HG03103 (cell line): ENCODE results near the gene ACKR1.

ENCODE experiments used
- ATAC-seq: cut with Tn5 transposase; IDR thresholded peaks from one replicate; pipeline ENCODE4 v1.9.1; 2021; ENCODE audit warnings: low read depth; ENCODE audit not compliant: unreplicated experiment

Gene ACKR1

GRCh38 chr1:159218649-159219636 is 14.3 kb downstream of the ACKR1 start:
- no peak for ATAC-seq

- no peak for ATAC-seq
These were observed 17.6 kb downstream of the ACKR1 start for GRCh38 chr1:159222075-159222865.

- ATAC-seq = no peak
These were observed 18.3 kb downstream of the ACKR1 start for GRCh38 chr1:159223004-159223403.

- no peak for ATAC-seq
These were observed 23.9 kb downstream of the ACKR1 start for GRCh38 chr1:159228554-159228953.

- no peak for ATAC-seq
These were observed 24.7 kb downstream of the ACKR1 start for GRCh38 chr1:159229260-159229885.

DNA sequence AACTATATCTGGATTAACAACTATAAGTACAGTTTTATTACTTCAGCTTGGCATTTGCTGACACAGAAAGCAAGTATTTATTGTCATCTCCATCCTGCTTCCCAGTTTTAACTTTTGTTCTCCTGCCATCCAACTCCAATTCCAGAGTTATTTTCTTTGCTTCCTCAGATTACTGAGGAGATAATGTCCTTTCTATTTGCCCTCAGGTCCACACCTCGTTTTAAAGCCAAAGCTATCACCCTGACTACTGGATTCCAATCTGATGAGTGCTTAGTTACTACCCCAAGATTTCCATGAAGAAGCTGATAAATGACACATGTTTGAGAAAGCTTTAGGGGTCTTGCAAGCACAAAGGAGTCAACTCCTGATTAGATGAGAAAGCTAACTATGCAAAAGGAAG is 25.2 kb downstream of the ACKR1 start:
- no peak for ATAC-seq

DNA sequence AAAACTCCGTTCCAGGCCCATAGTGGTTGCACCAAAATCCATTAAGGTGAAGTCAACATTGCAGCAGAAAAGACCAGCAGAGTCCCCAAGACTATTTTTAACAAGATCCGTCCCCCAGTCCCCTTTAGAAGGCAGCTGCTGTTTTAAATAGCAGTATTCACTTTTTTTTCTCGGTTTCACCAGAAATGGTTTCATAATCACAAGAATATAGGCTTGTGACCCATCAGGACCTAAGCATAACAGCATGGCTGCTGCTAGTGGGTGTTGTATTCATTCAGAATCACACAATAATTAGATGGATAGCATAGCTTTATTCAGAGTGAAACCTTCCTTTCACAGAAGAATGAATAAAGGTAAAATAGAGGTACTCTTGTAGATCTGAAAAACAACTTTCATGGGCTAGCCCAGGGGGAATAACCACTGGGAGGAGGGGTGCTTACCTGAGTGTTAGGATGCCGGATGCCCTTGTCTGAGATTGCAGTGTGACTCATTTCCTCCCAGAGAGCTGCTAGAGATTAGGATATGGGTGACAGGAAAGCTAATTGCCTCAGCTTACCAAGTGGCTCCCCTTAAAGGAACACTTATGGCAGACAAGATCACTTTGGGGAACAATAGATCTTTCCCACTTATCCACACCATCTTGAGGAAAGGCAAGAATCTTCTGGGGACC is 35.0 kb downstream of the ACKR1 start:
- ATAC-seq = peak; percentile 73

- ATAC-seq = no peak
These were observed 42.6 kb downstream of the ACKR1 start for GRCh38 chr1:159247266-159247665.

GRCh38 chr1:159248311-159248710 is 43.6 kb downstream of the ACKR1 start:
- ATAC-seq = no peak

DNA sequence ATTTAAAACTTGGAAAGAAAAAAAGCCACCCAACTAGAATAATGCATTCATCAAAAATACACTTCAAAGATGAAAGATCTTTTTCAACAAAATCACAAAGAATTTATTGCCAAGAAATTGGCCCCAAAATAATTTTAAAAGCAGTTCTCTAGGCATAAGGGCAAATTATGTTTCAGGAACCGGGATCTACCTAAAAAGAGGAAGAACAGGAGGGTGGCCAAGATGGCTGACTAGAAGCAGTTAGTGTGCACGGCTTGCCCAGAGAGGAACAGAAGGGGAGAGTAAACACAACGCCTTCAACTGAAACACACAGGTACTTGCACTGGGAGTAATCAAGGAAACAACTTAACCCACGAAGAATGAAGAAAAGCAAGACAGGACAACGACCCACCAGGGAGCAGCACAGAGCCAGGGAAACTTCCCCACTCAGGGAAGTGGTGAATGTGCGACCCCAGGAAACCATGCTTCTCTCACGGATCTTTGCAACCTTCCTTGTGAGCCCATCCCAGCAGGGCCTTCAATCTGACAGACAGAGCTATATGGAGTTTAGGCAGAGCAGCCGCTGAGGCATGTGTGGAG is 46.1 kb downstream of the ACKR1 start:
- no peak for ATAC-seq
